BE2C (cell line): Measurements from ENCODE around the gene LRSAM1.

Experiments used
- DNase-seq: peaks from one replicate; pipeline ENCODE4 v3.0.0-alpha.2; 2020
- H3K27me3 ChIP-seq: fragments of 250-450 bp; sonication (Bioruptor Pico); 2 replicates; pipeline ENCODE4 v1.5.1; 2020; ENCODE audit warnings: mild to moderate bottlenecking
- H3K36me3 ChIP-seq: fragments of 250-450 bp; sonication (Bioruptor Pico); 2 replicates; pipeline ENCODE4 v1.5.1; 2020; ENCODE audit warnings: mild to moderate bottlenecking
- H3K4me1 ChIP-seq: fragments of 250-450 bp; sonication (Bioruptor Pico); 2 replicates; pipeline ENCODE4 v1.5.1; 2020
- H3K4me3 ChIP-seq: 2 replicates; pipeline ENCODE4 v1.5.1; 2011; ENCODE audit warnings: low read depth, low read length
- H3K9me3 ChIP-seq: fragments of 250-450 bp; sonication (Bioruptor Pico); 2 replicates; pipeline ENCODE4 v1.5.1; 2020
- TF ChIP-seq, protein P1 (sequence below): IDR thresholded peaks from 2 replicates; pipeline ENCODE4 v1.5.1; 2012; ENCODE audit warnings: mild to moderate bottlenecking, low read depth, low read length

The LRSAM1 gene

DNA sequence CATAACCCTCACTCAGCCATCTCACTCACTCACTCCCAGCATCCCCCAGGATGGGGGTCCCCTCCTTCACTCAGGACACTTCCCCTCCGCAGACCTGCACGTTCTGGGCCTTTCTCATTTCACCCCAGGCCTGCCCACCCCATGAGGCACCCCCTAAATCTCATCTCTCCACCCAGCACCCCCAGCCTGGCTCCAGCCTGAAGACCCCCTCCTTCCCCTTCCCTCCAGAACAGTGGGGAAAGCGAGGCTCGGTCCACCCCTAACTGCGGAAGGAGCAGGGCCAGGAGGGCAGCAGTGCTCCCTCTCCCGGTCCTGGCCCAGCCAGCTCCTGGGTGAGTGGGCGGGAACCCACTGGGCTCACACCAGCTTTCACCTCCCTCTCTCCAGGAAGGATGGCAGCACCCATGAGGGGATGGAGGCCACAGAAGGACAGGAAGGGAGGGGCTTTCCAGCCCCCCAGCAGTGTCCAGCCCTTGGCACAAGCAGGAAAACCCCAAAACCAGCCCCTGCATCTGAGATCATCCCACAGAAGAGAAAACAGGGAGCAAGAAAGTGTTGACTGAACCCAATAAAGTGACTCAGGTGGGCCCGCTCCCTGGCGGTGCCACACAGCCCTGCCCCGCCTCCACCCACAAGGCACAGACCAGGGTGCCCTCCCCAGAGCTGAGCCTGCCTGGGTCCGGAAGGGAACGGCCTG is 55.0 kb downstream of the LRSAM1 start:
- no peaks in the 10 kb centered on the region for H3K36me3 ChIP-seq
- no peaks in the 10 kb centered on the region for H3K9me3 ChIP-seq
- TF ChIP-seq, protein P1, sequence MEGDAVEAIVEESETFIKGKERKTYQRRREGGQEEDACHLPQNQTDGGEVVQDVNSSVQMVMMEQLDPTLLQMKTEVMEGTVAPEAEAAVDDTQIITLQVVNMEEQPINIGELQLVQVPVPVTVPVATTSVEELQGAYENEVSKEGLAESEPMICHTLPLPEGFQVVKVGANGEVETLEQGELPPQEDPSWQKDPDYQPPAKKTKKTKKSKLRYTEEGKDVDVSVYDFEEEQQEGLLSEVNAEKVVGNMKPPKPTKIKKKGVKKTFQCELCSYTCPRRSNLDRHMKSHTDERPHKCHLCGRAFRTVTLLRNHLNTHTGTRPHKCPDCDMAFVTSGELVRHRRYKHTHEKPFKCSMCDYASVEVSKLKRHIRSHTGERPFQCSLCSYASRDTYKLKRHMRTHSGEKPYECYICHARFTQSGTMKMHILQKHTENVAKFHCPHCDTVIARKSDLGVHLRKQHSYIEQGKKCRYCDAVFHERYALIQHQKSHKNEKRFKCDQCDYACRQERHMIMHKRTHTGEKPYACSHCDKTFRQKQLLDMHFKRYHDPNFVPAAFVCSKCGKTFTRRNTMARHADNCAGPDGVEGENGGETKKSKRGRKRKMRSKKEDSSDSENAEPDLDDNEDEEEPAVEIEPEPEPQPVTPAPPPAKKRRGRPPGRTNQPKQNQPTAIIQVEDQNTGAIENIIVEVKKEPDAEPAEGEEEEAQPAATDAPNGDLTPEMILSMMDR: no peak
- no peaks in the 10 kb centered on the region for H3K4me1 ChIP-seq
- DNase-seq: no peak
- H3K4me3 ChIP-seq: no peak overlapping the region
- no peaks in the 10 kb centered on the region for H3K27me3 ChIP-seq

DNA sequence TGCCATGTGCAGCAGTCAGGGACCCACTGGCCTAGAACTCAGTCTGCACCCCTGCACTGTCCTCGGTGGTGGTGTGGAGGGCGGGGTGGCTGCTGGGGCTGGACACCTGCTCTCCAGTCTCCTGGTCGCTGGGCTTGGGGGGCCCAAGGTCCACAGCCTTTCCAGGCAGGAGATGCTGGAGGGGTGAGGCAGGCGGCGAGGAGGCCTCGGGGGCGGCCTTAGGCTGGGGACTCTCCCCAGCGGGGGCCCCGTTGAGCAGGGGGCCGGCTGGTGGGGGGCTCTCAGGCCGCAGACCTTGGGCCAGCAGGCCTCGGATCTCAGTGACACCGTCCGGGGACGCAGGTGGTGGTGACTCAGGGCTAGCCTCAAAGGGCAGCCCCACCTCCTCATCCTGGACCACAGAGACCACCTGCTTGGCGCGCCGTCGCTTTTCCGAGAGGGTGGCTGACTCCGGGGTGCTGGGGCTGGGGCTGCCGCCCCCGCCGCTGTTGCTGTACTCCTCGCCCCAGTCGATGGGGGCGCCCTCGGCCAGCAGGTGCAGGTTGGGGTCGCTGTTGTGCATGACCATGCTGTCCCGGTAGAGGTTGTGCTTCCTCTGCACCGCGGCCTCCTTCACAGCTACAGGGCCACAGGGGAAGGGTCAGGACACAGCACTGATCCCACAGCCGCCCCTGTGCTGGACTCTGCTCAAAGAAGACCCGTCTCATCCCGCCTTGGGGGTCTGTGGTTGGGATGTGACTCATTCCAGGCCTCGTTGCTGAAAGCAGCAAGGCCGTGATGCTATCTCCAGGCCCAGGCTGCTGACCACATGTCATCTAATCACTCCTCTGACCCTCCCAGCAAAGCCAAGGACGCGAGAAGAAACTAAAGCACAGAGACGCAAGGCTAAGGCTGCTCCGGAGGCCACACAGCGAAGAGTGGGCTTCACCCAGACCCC is 55.8 kb downstream of the LRSAM1 start:
- peak; percentile 53 for DNase-seq
- H3K36me3 ChIP-seq: no peaks in the 10 kb centered on the region
- no peaks in the 10 kb centered on the region for H3K27me3 ChIP-seq
- no peaks in the 10 kb centered on the region for H3K9me3 ChIP-seq
- H3K4me3 ChIP-seq: no peak overlapping the region
- no peaks in the 10 kb centered on the region for H3K4me1 ChIP-seq
- TF ChIP-seq, protein P1: no peak

DNA sequence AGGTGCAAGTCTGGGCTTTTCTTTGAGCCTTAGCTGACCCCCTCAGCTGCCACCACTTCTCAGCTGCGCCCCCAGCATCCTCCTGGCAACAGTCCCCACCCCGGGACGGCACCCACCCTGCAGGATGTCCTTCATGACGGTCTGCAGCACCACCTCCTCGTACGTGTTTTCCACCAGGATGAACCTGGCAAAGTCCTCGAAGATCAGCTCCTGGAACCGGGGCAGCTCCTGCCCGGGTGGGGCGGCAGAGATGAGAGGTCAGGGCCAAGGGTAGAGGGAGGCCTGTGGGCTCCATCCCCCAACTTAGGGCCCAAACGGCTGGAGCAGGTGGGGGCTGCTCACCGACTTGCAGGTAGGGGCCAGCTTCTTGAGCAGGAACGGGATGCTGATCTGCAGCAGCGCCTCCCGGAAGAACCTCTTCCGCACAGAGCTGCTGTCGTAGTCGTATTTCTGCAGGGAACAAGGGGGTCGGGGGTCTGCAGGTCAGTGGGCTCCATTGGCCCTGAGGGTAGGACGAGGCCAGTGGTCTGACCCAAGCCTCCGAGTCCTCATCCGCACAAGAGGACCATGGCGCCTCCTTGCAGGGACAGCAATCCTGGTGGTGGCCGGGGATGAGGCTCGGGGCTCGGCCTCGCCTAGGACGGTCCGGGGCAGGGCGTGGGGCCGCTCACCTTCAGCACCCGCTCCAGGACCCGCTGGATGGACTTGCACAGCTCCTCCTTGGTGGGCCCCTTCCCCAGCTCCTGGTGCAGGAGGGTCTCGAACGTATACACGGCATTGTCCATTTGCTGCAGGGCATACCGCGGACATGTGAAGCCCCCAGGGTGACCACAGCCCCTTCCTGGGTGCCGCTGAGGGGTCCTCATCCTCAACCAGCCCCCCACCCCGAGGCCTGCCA is 56.7 kb downstream of the LRSAM1 start:
- TF ChIP-seq, protein P1: no peak
- Histone ChIP-seq H3K9me3 (no peaks in the 10 kb centered on the region), H3K27me3 (no peaks in the 10 kb centered on the region), H3K36me3 (no peaks in the 10 kb centered on the region), H3K4me1 (no peaks in the 10 kb centered on the region), H3K4me3 (no peak overlapping the region)
- DNase-seq: no peak

DNA sequence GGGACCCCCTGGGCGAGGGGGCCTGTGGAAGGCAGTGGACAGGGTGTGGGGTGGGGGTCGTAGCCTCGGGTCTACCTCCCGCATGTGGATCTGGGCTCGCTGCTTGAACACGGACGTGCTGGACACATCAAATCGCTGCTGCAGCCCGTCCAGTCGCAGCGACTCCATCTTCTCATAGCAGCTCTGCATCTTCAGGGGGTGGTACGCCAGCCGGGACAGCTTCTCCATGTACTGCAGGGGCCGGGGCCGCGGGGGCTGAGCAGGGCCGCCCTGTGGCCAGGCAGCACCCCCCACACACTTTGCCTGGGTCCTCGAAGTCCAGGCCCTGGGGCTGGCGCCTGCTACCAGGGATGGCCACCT is 57.6 kb downstream of the LRSAM1 start:
- no peak for DNase-seq
- Histone ChIP-seq H3K27me3 (no peaks in the 10 kb centered on the region), H3K4me1 (no peaks in the 10 kb centered on the region), H3K9me3 (no peaks in the 10 kb centered on the region), H3K36me3 (no peaks in the 10 kb centered on the region), H3K4me3 (no peak overlapping the region)
- TF ChIP-seq, protein P1: no peak

DNA sequence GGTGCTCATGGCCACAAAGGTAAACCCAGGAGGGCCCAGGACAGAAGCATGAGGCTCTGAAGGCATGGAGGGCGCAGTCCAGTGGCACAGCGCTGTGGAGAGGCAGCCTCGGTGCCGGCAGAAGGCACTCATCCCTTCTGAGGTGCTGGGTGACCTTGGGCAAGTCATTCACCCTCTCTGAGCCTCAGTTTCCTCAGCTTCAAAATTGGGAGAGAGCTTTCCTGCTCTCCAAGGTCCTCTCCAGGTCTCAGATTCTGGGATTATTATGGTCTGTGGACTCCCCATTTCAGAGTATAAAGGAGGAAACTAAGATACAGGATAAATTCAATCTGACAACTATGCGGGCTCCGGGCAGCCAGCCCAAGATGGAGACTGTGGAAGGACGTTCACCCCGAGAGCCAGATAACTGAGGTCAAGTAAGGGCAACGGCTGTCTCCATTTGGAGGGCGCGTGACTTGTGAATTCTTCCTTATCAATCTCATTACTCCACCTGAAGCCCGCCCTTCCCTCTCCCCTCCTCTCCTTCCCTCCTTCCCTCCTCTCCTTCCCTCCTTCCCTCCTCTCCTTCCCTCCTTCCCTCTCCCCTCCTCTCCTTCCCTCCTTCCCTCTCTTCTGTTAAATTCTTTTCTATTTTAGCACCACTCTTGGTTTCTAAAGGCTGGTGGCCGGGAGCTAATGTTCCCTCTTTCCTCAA is 58.1 kb downstream of the LRSAM1 start:
- H3K4me3 ChIP-seq: no peak overlapping the region
- TF ChIP-seq, protein P1: no peak
- DNase-seq: no peak
- H3K27me3 ChIP-seq: no peaks in the 10 kb centered on the region
- no peaks in the 10 kb centered on the region for H3K9me3 ChIP-seq
- no peaks in the 10 kb centered on the region for H3K4me1 ChIP-seq
- no peaks in the 10 kb centered on the region for H3K36me3 ChIP-seq
